Renal pelvis (tissue), 4 donors: ENCODE measurements around the gene TNIK. TPM values are rescaled to one million over a fixed set of nuclear protein-coding genes. Genes with fewer than 3 reads are reported as not detected.

Experiments
- DNase-seq: peaks from one replicate; pipeline ENCODE4 v3.0.0-alpha.2; 2013
- polyA plus RNA-seq, 3 donors: library from polyadenylated mRNA; unstranded; fragments of 120-200 nt; gene quantifications; one replicate each; pipeline ENCODE4 v1.2.1, GENCODE V29; 2013; ENCODE audit not compliant: insufficient read length in 3 of 3

TNIK gene
- polyA plus RNA-seq, 3 donors, result 19.2 to 23.7 (median 20.0) TPM

DNA sequence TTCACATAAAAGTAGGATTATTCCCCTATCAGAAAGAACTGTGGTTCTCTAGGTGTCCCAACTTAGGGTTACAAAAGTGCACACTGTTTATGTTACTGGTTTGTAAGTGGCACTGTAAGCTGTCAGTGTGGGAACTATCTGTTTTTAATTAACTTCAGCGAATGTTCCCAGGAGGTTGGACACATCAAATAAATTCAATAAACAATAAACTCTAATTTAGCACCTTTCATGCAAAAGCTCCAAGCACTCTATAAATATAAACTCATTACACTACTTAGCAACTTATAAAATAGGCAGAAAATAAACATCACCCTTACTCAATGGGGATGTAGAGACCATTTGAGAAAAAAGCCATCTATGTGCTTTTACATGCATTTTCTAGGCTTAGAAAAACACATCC is 265.2 kb downstream of the TNIK start:
- no peak for DNase-seq

DNA sequence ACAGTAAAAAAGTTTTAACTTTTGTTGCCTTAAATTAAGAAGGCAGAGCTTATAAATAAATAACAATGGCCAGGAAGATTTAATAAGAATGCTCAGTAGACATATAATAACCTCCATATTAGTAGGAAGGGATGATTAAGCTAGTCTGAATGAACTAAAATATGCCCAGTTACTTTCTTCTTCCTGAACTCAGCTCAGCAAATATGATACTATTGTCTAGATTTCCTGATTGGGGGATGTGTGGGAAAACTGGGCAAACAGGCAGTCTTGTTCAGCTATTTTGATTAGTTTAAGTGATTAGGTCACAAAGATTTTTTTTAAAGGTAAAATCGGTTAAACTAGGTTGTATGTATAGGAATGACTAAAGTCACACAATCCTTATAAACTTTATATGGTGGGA is 266.5 kb downstream of the TNIK start:
- DNase-seq, result no peak

- no peak for DNase-seq
Observed at GRCh38 chr3:171192176-171192854, 267.9 kb downstream of the TNIK start.

GRCh38 chr3:171190668-171191067 is 269.5 kb downstream of the TNIK start:
- DNase-seq, result no peak

- no peak for DNase-seq
Observed at GRCh38 chr3:171189394-171190080, 270.7 kb downstream of the TNIK start.

GRCh38 chr3:171187706-171188290 is 272.4 kb downstream of the TNIK start:
- peak; percentile 27 for DNase-seq

DNA sequence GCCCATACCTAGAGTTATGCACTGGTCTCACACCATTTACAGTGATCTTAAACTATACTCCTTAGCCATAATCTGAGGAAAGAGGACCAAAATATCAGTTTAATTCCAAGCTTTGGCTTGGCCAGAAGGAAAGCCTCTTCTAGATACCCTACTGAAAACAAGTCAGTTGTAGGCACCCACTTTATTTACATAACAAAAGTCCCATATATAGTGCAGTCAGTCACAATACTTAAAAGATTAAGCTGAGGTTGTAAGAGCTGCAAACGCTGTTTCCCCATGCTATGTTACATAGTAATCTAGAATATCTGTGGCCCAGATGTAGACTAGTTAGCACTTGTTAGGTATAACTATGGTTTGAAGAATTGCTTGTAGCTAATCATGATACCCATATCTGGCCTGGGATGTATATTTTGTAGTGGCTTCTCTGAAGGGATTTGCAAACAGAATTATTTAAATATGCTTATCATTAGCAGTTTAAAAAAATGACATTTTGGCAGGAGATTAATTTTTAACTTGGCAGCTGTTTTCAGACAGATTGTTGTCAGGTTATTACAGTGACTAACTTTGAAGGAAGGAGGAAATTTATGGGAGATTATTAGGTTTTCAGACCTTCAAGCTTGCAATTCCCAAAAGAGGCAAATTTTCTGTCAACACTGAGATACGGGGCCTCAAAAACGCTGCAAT is 273.2 kb downstream of the TNIK start:
- DNase-seq, result no peak

GRCh38 chr3:171186383-171186782 is 273.8 kb downstream of the TNIK start:
- DNase-seq, result no peak

DNA sequence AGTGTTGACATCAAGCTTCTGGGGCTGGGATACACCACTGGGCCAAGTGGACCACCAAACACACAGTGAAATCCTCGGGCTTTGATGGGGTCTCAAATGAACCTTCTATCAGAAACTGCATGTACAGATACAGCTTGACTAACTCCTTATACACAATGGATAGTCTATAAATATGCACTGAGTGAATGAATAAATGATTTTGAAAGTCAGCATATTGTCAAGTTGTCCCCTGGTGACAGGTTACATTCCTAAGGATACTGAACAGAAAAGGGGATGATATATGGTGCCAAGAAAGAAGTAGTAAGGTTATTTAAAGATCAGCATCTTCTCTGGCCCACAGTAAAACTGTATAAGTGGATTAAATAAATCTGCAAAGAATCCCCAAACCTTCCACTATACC is 274.2 kb downstream of the TNIK start:
- no peak for DNase-seq

GRCh38 chr3:171184372-171184771 is 275.8 kb downstream of the TNIK start:
- DNase-seq, result no peak

DNA sequence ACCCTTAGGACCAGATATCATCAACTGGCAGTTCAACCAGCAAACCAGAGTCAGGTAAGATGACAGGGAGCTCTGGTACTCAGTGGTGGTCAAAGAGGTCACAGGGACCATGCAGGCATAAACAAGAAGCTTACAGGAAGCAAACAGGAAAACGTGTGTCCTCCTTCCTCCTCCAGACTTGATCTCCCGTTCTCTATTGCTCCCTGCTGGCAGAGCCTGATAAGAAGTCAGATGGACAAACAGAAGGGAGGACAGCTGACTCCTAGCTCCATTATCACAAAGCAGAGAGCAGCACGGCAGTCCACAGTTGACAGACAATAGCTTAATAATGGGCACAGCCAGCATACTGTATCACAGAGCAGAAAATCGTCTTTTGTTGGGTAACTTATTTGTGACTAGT is 277.2 kb downstream of the TNIK start:
- no peak for DNase-seq

DNA sequence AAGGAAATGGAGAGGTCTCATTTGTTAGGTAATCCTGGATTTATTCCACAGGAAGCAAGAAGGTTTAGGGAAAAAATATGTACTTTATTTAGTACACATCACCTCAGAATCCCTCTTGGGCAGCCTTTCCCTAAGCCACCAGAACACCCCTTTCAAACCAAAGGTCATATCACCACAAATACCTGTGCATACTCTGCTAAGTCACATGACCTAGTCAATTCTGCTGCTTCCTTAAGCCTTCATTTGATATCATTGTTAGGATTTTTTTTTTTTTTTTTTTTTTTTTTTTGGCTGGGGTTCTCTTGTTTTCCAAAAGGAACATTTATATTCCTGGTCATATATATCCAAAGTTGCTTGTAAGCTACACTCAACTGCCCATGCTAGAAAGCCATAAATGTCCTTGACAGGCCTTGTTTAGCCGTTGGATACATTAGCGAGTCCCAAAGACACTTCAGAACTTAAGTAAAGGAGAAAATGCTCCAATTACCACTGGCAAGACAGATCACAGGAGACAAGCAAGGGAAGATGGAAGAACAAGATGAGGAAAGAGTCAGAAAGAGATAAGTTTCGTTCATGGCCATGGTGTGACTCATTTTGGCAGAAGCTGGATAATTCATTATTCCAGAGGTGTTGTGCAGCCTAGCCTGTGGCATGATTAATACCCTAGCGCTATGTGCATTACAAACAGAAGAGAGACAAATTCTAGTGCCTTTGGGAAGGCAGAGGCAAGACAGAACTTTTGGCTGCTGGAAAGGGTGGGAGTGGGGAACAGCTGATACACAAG is 278.1 kb downstream of the TNIK start:
- DNase-seq, result no peak

GRCh38 chr3:171178714-171179113 is 281.5 kb downstream of the TNIK start:
- no peak for DNase-seq

GRCh38 chr3:171177553-171177952 is 282.7 kb downstream of the TNIK start:
- DNase-seq, result no peak

DNA sequence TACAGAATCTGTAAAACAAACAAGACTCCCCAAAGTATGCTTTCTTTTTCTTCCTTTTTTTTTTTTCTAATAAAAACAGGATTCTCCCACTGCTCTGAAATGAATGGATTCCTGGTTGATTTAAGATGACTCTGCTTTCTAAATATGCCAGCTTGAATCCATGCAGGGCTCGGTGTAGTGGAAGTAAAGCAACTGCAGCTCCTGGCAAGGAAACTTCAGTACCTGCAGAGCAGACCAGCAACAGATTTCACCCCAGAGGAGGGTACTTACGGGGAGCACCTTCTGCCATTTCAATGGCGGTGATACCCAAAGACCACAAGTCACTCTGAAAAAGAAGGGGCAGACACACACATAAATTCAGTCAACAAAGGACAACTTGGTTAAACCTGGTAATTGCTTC is 283.1 kb downstream of the TNIK start:
- no peak for DNase-seq

- DNase-seq, result no peak
Observed at GRCh38 chr3:171176244-171176933, 283.8 kb downstream of the TNIK start.

GRCh38 chr3:171175741-171176234 is 284.4 kb downstream of the TNIK start:
- DNase-seq, result no peak

- DNase-seq, result no peak
Observed at GRCh38 chr3:171173736-171174135, 286.5 kb downstream of the TNIK start.

DNA sequence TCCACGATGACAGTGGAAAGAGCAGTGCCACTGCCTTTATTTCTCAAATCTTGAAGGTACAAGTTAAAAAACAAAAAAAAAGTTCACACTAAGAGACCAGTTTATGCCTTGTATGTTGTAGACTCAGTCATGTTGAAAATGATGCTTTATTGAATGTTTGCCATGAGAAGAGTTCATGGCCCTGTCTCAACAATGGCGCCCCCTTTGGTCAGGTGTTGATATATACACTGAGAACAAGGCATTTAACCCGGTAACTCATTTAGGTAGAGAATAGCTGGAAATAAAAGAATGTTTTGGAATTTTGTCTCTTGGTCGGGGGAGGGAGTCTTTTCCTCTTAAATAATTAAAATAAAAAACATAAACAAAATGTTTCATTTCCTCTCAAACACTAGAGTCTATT is 288.1 kb downstream of the TNIK start:
- DNase-seq, result no peak

GRCh38 chr3:171169866-171170265 is 290.3 kb downstream of the TNIK start:
- DNase-seq, result no peak

DNA sequence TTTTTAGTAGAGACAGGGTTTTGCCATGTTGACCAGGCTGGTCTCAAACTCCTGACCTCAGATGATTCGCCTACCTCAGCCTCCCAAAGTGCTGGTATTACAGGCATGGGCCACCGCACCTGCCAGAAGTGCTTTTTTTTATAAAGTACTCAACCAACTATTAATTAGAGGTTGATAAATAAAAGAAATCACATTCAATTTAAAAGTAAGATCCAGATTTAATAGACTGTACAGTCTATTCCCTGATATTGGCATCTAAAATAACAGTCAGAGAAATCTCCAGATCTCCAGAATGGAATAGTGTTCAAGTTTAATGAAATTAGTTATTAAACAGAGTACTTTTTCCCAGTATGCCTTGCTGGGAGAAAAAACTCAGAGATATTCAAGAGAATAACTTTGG is 290.8 kb downstream of the TNIK start:
- DNase-seq, result no peak
